ENCODE results near the gene CCNT1. TPM values are rescaled to one million over a fixed set of nuclear protein-coding genes. Genes with fewer than 3 reads are reported as not detected.

CCNT1 gene
- total RNA-seq = 14.7 and 21.4 TPM in 2 replicates

DNA sequence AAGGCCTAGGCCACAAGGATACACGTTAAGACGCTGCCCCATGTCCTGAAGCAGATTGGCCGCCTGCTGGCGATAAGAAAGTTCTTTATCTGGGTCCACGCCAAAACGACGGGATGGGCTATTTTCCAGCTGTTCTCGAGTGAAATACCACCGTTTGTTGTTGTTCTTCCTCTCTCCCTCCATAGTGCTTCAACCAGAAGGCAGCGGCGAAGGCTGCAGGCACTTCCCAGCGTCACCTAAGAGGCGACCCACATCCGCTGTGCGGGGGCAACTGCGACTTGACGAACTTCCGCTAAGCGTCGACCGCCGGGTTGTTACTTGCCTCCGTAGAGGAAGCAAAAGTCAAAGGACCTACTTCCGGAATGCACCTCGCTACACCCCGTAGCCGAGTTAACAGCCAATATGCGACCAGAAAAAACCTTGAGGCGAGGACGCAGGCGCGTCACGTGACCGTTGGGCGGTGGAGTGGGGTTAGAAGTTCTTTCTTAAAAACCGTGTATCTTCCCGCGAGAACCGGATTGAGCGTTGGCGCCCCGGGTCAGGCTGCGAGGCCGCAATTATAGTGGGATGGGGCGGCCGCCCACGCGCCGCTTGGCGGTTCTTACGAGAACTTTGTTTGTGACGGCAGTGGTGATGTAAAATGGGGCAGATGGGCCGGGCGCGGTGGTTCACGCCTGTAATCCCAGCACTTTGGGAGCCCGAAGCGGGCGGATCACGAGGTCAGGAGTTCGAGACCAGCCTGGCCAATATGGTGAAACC lies at the start of gene CCNT1:
Gene CCNT1, minus strand, starts transcription at position 215 of the 759 bp plus-strand sequence. Its CDS starts 32 bp downstream, at position 183.

DNA sequence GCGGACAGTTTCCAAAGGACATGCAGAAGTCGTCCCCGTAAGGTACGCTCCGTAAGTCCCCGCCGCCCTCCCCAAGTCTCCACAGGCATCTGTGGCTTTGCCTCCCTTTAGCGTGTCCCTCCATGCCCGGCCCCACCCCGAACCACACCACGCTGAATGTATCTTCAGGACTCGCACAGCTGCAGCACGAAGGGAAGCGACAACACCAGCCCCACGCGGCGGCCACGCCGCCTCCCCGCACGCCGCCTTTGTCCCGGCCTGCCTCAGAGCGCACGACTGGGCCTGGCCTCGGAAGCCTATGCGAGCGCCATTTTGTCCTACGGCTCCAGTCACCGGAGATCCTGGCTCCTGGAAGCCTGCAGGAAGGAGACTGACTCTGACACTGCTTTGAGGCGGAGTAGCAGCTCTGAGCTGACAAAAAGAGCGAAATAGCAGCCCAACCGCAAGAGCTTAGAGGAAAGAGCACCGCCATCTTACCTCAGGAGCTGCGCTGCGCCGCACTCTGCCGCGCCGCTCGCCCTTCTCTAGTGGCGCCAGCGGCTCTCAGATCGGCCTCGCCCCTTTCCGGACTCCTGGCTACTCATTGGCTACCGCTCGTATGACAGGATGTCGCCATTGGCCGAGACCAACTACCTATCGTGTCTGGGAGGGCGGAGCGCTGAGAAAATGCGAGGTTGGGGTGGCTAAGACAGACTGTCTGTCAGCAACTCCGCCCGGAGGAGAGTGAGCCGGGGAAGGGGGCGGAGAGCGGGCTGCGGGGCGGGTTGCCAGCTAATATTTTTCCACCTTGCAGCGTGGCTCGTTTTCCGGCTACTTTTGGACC lies 34.6 kb downstream of the CCNT1 start, which contains the start of gene KANSL2:
Gene KANSL2, minus strand, starts transcription at position 529 of the 823 bp plus-strand sequence. CDS start 606 bp downstream, outside the sequence.

Other genes starting within 250 kb of the CCNT1 start
- gene ANP32D, start 244.1 kb downstream of the CCNT1 start, total RNA-seq = not detected in 2 replicates
- 1.5 and 2.6 TPM in 2 replicates for gene C12orf54, start 234.2 kb downstream of the CCNT1 start, total RNA-seq
- gene OR8S1, start 191.1 kb downstream of the CCNT1 start, total RNA-seq = not detected in 2 replicates
- gene LALBA, start 146.7 kb downstream of the CCNT1 start, total RNA-seq = not detected in 2 replicates
- gene KANSL2, start 34.5 kb downstream of the CCNT1 start, total RNA-seq = 47.7 and 61.9 TPM in 2 replicates
- 17.3 and 18.2 TPM in 2 replicates for gene ADCY6, start 72.4 kb upstream of the CCNT1 start, total RNA-seq
- 14.7 and 22.0 TPM in 2 replicates for gene CACNB3, start 101.8 kb upstream of the CCNT1 start, total RNA-seq
- gene DDX23, start 135.5 kb upstream of the CCNT1 start, total RNA-seq = 64.0 and 65.6 TPM in 2 replicates
- gene RND1, start 149.2 kb upstream of the CCNT1 start, total RNA-seq = 0.46 and 0.92 TPM in 2 replicates
- gene FKBP11, start 208.8 kb upstream of the CCNT1 start, total RNA-seq = 11.4 and 12.8 TPM in 2 replicates
- gene ARF3, start 240.8 kb upstream of the CCNT1 start, total RNA-seq = 79.6 and 95.4 TPM in 2 replicates